GM13977 (cell line): ENCODE results near the gene EVI5.
A peak's percentile ranks its signal among the peaks of the same experiment; 100 is the strongest.

ENCODE experiments used
- DNase-seq: peaks from one replicate; pipeline ENCODE4 v3.0.0; 2012; ENCODE audit warnings: low spot score
- CTCF ChIP-seq: IDR thresholded peaks from 2 replicates; pipeline ENCODE4 v1.5.1; 2012; ENCODE audit warnings: mild to moderate bottlenecking, control low read depth; ENCODE audit not compliant: insufficient read depth; ENCODE audit errors: extremely low read depth, missing control alignments
- in situ Hi-C: fragments of 300-500 bp; cut with MboI; formaldehyde crosslinking; loops from one replicate; pipeline ENCODE4 v1.12.0; 2022; ENCODE audit warnings: low sequenced_read_pairs, low pct_unique_long_range_greater_than_20kb, mixed read lengths, inconsistent platforms; ENCODE audit not compliant: unreplicated experiment

The EVI5 gene

GRCh38 chr1:92563457-92564216 lies 221.3 kb downstream of the EVI5 start:
- no peak for TF ChIP-seq CTCF
- in situ Hi-C loops: no loop called here
- DNase-seq: peak; percentile 63

- no peak for TF ChIP-seq CTCF
- in situ Hi-C loops: no loop called here
- no peak for DNase-seq
These were observed 228.6 kb downstream of the EVI5 start for GRCh38 chr1:92556350-92556749.

- DNase-seq: no peak
- no peak for TF ChIP-seq CTCF
- in situ Hi-C loops: no loop called here
These were observed 230.7 kb downstream of the EVI5 start for GRCh38 chr1:92554216-92554615.

- DNase-seq: no peak
- no peak for TF ChIP-seq CTCF
- in situ Hi-C loops: no loop called here
These were observed 233.0 kb downstream of the EVI5 start for GRCh38 chr1:92551916-92552315.

GRCh38 chr1:92544756-92545165 lies 240.1 kb downstream of the EVI5 start:
- in situ Hi-C loops: no loop called here
- no peak for DNase-seq

More at GRCh38 chr1:92544756-92545165, 240.1 kb downstream of the EVI5 start:
- TF ChIP-seq CTCF: no peak
